ENCODE results near the gene LRRC7.

DNA sequence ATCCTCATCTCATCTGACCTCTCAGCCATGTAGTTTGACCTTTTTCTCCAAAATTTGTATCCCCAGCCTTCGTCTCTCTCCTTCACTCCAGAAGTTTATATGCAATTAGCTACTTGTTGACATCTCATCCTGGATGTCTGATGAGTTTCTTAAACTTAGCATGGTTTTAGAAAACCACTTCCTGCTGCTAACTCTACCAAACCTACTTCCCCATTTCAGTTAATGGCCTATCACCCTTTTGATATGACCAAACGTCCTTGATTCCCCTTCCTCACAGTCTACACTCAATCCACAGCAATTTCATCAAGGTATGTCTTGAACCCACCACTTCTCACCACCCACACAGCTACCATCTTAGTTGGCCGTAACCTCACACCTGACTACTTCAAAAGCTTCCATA, 515.8 kb downstream of the LRRC7 start:
- TF ChIP-seq, protein P1, sequence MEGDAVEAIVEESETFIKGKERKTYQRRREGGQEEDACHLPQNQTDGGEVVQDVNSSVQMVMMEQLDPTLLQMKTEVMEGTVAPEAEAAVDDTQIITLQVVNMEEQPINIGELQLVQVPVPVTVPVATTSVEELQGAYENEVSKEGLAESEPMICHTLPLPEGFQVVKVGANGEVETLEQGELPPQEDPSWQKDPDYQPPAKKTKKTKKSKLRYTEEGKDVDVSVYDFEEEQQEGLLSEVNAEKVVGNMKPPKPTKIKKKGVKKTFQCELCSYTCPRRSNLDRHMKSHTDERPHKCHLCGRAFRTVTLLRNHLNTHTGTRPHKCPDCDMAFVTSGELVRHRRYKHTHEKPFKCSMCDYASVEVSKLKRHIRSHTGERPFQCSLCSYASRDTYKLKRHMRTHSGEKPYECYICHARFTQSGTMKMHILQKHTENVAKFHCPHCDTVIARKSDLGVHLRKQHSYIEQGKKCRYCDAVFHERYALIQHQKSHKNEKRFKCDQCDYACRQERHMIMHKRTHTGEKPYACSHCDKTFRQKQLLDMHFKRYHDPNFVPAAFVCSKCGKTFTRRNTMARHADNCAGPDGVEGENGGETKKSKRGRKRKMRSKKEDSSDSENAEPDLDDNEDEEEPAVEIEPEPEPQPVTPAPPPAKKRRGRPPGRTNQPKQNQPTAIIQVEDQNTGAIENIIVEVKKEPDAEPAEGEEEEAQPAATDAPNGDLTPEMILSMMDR (IDR thresholded peaks at IDR 0.05; ENCODE audit: low read length), result no peak
- TF ChIP-seq EZH2 (optimal IDR thresholded peaks at IDR 0.05; ENCODE audit: low read depth, low read length) (no peak), EZH2phosphoT487 (IDR thresholded peaks at IDR 0.05; ENCODE audit: low read length) (no peak)
